HG02884 (cell line): ENCODE results near the gene BBX.

Experiments used
- ATAC-seq: cut with Tn5 transposase; IDR thresholded peaks from one replicate; pipeline ENCODE4 v1.9.1; 2021; ENCODE audit warnings: mild to moderate bottlenecking, moderate library complexity; ENCODE audit not compliant: unreplicated experiment

BBX gene

GRCh38 chr3:107644631-107645030 lies 121.9 kb downstream of the BBX start:
- no peak for ATAC-seq

- peak; percentile 51 for ATAC-seq
These were observed 128.0 kb downstream of the BBX start for GRCh38 chr3:107650788-107651187.

GRCh38 chr3:107651782-107652181 lies 129.0 kb downstream of the BBX start:
- peak; percentile 66 for ATAC-seq

GRCh38 chr3:107654218-107654617 lies 131.5 kb downstream of the BBX start:
- ATAC-seq: no peak

- ATAC-seq: no peak
These were observed 135.2 kb downstream of the BBX start for GRCh38 chr3:107657971-107658370.

- no peak for ATAC-seq
These were observed 137.7 kb downstream of the BBX start for GRCh38 chr3:107660306-107660976.

GRCh38 chr3:107661447-107662123 lies 138.8 kb downstream of the BBX start:
- ATAC-seq: peak; percentile 73

- ATAC-seq: no peak
These were observed 139.4 kb downstream of the BBX start for GRCh38 chr3:107662124-107662507.

- ATAC-seq: no peak
These were observed 139.8 kb downstream of the BBX start for GRCh38 chr3:107662586-107662985.

GRCh38 chr3:107663266-107663665 lies 140.5 kb downstream of the BBX start:
- ATAC-seq: no peak

- no peak for ATAC-seq
These were observed 141.9 kb downstream of the BBX start for GRCh38 chr3:107664614-107665013.

GRCh38 chr3:107665351-107665750 lies 142.6 kb downstream of the BBX start:
- no peak for ATAC-seq

- ATAC-seq: no peak
These were observed 144.1 kb downstream of the BBX start for GRCh38 chr3:107666853-107667252.

GRCh38 chr3:107668416-107668815 lies 145.7 kb downstream of the BBX start:
- no peak for ATAC-seq

GRCh38 chr3:107668963-107669362 lies 146.2 kb downstream of the BBX start:
- no peak for ATAC-seq

GRCh38 chr3:107669669-107670068 lies 146.9 kb downstream of the BBX start:
- no peak for ATAC-seq

- no peak for ATAC-seq
These were observed 148.2 kb downstream of the BBX start for GRCh38 chr3:107670986-107671385.

- no peak for ATAC-seq
These were observed 151.6 kb downstream of the BBX start for GRCh38 chr3:107674371-107674770.

GRCh38 chr3:107675233-107675900 lies 152.6 kb downstream of the BBX start:
- ATAC-seq: peak; percentile 49

GRCh38 chr3:107676469-107677309 lies 153.9 kb downstream of the BBX start:
- no peak for ATAC-seq

GRCh38 chr3:107679921-107680320 lies 157.2 kb downstream of the BBX start:
- no peak for ATAC-seq
